ENCODE measurements around the gene CCNDBP1.
"Not testable (repeated sequence)": the region's sequence is repeated elsewhere in the genome, so short reads cannot be mapped to it uniquely, and the experiment has no call there.

Gene CCNDBP1, protein sequence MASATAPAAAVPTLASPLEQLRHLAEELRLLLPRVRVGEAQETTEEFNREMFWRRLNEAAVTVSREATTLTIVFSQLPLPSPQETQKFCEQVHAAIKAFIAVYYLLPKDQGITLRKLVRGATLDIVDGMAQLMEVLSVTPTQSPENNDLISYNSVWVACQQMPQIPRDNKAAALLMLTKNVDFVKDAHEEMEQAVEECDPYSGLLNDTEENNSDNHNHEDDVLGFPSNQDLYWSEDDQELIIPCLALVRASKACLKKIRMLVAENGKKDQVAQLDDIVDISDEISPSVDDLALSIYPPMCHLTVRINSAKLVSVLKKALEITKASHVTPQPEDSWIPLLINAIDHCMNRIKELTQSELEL

DNA sequence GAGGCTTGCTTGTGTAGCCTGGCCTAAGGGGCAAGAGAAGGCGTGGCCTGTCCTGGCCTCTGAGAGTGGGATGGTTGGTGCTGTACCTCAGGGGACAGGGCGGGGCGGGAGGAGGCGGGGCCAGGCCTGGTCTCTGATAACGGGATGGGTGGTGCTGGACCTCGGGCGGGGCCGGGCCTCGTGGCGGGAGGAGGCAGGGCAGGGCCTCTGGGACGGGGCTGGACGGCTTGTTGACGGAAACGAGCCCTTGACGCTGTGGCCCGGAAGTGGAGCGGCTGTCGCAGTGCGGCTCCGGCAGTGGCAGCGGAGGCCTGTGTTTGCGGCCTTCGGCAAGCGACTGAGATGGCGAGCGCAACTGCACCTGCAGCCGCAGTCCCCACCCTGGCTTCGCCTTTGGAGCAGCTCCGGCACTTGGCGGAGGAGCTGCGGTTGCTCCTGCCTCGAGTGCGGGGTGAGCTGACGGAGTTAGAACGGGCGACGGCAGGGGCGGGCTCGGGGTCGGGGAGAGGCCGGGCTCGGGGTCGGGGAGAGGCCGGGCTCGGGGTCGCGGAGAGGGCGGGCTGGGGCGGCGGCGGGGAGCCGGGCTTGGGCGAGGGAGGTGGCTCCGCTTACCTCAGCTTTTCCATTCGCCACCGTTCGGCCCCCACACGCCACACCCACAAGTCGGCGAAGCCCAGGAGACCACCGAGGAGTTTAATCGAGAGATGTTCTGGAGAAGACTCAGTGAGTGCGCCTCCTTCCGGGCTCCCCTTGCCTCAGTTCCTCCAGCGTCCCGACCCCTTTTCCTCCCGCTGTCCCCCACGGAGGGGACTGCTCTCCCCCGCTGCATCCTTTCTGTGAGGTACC, at the start of gene CCNDBP1:
CCNDBP1 (plus strand) TSS at position 247 of the 846 bp plus-strand sequence; CDS start at position 343, 96 bp downstream.
- Histone ChIP-seq H3K4me1 (ENCODE audit: control insufficient read depth, insufficient read depth, low read length) (peaks cover 6% of the 10 kb centered on the region), H3K9ac (ENCODE audit: low read depth, low read length) (peak within 1 kb of the TSS; percentile 40), H3K27me3 (ENCODE audit: control insufficient read depth, insufficient read depth, low read length) (no peaks in the 10 kb centered on the region), H3K9me3 (ENCODE audit: control insufficient read depth, insufficient read depth, low read length) (no peaks in the 10 kb centered on the region), H3K36me3 (ENCODE audit: control insufficient read depth, insufficient read depth, low read length) (no peaks in the 10 kb centered on the region), H3K4me3 (ENCODE audit: low read depth, low read length) (peak within 1 kb of the TSS; percentile 83)

DNA sequence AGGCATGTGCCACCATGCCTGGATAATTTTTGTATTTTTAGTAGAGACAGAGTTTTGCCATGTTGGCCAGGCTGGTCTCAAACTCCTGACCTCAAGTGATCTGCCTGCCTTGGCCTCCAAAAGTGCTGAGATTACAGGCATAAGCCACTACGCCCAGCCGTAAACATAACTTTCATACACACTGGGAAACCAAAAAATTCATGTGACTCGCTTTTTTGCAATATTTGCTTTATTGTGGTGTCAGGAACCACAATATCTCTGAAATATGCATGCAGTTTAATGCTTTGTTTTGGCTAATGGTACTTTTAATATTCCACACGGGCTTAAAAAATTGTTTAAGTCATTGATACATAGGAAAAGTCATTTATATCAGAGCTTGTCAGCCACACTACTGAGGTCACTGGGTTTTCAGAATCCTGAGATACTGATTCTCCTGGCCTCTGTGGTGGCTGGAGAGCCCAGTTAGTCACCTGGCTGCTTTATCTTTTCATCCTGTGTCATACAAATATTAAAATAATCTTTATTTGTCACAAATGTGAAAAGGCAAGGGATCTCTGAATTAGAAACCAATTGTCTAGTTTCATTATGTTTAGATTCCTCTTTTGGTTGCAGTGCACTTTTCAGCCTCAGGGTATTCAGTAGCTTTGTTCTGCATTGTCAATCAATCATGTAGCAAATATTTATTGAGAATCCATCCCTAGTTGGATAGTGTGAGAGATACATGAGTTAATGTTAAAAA, 41.8 kb upstream of the CCNDBP1 start:
- H3K9me3 ChIP-seq (ENCODE audit: control insufficient read depth, insufficient read depth, low read length), result no peaks in the 10 kb centered on the region
- no peaks in the 10 kb centered on the region for H3K4me1 ChIP-seq (ENCODE audit: control insufficient read depth, insufficient read depth, low read length)
- H3K4me3 ChIP-seq (ENCODE audit: low read depth, low read length), result no peak overlapping the region
- no peaks in the 10 kb centered on the region for H3K36me3 ChIP-seq (ENCODE audit: control insufficient read depth, insufficient read depth, low read length)
- H3K27me3 ChIP-seq (ENCODE audit: control insufficient read depth, insufficient read depth, low read length), result no peaks in the 10 kb centered on the region
- H3K9ac ChIP-seq (ENCODE audit: low read depth, low read length), result no peak overlapping the region

DNA sequence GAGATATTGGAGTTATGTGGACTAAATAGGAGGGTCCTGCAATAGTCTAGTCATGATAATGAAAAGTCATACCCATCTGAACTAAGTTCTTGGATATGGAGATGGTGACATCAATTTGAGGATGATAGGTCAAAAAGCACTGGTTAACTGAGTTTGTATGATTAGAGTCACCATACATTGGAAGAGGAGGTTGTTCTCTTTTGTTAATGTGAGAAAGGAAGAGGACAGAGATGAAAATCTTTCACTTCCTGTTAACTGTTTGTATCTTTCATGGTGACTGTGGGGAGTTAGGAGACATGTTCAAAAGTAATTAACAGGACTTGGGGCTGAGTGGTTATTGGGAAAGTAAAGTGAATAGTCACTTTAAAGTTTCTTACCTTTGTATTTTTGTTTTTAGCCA, 40.7 kb upstream of the CCNDBP1 start:
- Histone ChIP-seq H3K36me3 (ENCODE audit: control insufficient read depth, insufficient read depth, low read length) (no peaks in the 10 kb centered on the region), H3K4me3 (ENCODE audit: low read depth, low read length) (no peak overlapping the region), H3K9ac (ENCODE audit: low read depth, low read length) (no peak overlapping the region)

DNA sequence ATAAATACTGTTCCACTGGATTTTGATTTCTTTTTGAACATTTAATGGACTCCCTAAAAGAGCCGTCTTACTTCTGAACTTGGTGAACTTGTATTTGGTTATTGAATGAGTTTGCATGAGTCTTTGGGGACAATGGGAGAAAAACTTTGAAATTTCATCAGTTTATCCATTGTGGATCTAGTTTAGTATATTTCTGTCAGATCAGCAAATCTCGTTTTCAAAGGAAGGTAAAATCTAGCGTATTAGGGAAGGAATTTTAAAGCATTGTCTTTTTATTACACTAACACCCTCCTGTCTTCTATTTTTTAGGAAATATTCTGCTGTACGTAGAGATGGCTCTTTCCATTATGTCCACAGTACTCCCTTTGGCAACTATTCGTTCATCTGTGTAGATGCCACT, 39.0 kb upstream of the CCNDBP1 start:
- H3K4me1 ChIP-seq (ENCODE audit: control insufficient read depth, insufficient read depth, low read length), result no peaks in the 10 kb centered on the region
- no peaks in the 10 kb centered on the region for H3K27me3 ChIP-seq (ENCODE audit: control insufficient read depth, insufficient read depth, low read length)
- no peaks in the 10 kb centered on the region for H3K9me3 ChIP-seq (ENCODE audit: control insufficient read depth, insufficient read depth, low read length)
- no peaks in the 10 kb centered on the region for H3K36me3 ChIP-seq (ENCODE audit: control insufficient read depth, insufficient read depth, low read length)
- H3K9ac ChIP-seq (ENCODE audit: low read depth, low read length), result no peak overlapping the region
- no peak overlapping the region for H3K4me3 ChIP-seq (ENCODE audit: low read depth, low read length)

More for the DNA sequence above, 40.7 kb upstream of the CCNDBP1 start:
- H3K4me1 ChIP-seq (ENCODE audit: control insufficient read depth, insufficient read depth, low read length), result no peaks in the 10 kb centered on the region
- H3K9me3 ChIP-seq (ENCODE audit: control insufficient read depth, insufficient read depth, low read length), result no peaks in the 10 kb centered on the region
- no peaks in the 10 kb centered on the region for H3K27me3 ChIP-seq (ENCODE audit: control insufficient read depth, insufficient read depth, low read length)

DNA sequence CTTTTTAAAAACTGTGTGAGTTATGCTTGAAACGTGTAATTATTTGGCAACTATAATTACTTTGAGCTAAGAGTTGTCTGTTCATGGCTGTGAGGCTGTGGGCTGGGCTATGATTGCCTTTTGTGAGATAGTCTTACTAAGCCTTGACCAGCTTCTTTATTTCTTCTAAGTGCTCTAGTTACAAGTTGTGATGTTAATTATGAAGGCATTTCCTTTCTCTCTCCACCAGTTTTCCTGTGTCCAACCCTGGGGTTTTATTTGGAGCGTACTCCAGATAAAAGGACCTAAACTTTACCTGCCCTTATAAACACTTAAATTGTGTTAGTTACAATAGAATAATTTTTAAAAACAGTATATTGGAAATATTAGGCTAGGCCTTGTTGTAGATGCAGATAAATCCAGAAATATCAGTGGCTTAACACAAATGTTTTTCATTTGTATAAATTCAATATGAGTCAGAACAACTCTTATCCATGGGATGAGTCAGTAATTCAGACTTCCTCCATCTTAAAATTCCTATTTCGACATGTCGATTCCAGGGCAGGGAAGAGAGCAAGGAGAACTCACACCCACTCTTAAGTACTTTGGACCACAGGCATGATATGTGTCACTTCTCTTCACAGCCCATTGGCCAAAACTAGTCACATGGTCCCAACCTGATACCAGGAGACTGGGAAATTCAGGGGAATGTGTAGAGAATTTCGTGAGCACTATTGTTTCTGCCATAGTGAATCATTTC, 34.8 kb upstream of the CCNDBP1 start:
- no peaks in the 10 kb centered on the region for H3K27me3 ChIP-seq (ENCODE audit: control insufficient read depth, insufficient read depth, low read length)
- no peaks in the 10 kb centered on the region for H3K36me3 ChIP-seq (ENCODE audit: control insufficient read depth, insufficient read depth, low read length)
- no peak overlapping the region for H3K9ac ChIP-seq (ENCODE audit: low read depth, low read length)
- H3K4me3 ChIP-seq (ENCODE audit: low read depth, low read length), result no peak overlapping the region
- no peaks in the 10 kb centered on the region for H3K9me3 ChIP-seq (ENCODE audit: control insufficient read depth, insufficient read depth, low read length)
- H3K4me1 ChIP-seq (ENCODE audit: control insufficient read depth, insufficient read depth, low read length), result no peaks in the 10 kb centered on the region

DNA sequence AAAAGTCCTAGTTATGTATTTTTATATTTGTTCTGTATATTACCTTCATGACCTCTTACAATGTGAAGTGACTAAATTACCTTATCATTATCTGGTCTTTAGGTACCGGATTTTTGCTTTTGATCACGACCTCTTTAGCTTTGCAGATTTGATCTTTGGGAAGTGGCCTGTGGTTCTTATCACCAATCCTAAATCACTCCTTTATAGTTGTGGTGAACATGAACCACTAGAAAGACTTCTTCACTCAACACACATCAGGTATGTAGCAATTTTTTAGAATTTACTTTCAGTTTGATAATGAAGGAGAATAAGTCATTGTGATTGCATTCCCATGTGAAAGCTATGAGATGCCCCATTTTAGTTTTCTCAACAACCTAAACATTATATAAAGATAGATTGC, 33.5 kb upstream of the CCNDBP1 start:
- no peaks in the 10 kb centered on the region for H3K9me3 ChIP-seq (ENCODE audit: control insufficient read depth, insufficient read depth, low read length)
- H3K4me3 ChIP-seq (ENCODE audit: low read depth, low read length), result no peak overlapping the region
- H3K4me1 ChIP-seq (ENCODE audit: control insufficient read depth, insufficient read depth, low read length), result no peaks in the 10 kb centered on the region
- H3K27me3 ChIP-seq (ENCODE audit: control insufficient read depth, insufficient read depth, low read length), result no peaks in the 10 kb centered on the region
- H3K9ac ChIP-seq (ENCODE audit: low read depth, low read length), result no peak overlapping the region
- no peaks in the 10 kb centered on the region for H3K36me3 ChIP-seq (ENCODE audit: control insufficient read depth, insufficient read depth, low read length)

DNA sequence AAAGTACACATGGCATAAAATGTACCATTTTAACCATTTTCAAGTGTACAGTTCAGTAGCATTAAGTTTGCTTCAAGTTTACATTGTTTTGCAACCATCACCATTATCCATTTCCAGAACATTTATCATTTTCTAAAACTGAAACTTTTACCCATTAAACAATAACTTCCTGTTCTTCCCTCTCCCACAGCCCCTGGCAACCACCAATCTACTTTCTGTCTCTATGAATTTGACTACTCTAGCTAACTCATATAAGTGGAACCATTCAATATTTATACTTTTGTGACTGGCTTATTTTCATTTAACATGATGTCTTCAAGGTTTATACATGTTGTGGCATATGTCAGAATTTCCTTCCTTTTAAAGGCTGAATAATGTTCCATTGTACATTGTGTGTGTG, 31.9 kb upstream of the CCNDBP1 start:
- H3K27me3 ChIP-seq (ENCODE audit: control insufficient read depth, insufficient read depth, low read length), result no peaks in the 10 kb centered on the region
- no peaks in the 10 kb centered on the region for H3K9me3 ChIP-seq (ENCODE audit: control insufficient read depth, insufficient read depth, low read length)
- H3K9ac ChIP-seq (ENCODE audit: low read depth, low read length), result no peak overlapping the region
- H3K4me3 ChIP-seq (ENCODE audit: low read depth, low read length), result no peak overlapping the region
- H3K4me1 ChIP-seq (ENCODE audit: control insufficient read depth, insufficient read depth, low read length), result no peaks in the 10 kb centered on the region
- H3K36me3 ChIP-seq (ENCODE audit: control insufficient read depth, insufficient read depth, low read length), result no peaks in the 10 kb centered on the region

DNA sequence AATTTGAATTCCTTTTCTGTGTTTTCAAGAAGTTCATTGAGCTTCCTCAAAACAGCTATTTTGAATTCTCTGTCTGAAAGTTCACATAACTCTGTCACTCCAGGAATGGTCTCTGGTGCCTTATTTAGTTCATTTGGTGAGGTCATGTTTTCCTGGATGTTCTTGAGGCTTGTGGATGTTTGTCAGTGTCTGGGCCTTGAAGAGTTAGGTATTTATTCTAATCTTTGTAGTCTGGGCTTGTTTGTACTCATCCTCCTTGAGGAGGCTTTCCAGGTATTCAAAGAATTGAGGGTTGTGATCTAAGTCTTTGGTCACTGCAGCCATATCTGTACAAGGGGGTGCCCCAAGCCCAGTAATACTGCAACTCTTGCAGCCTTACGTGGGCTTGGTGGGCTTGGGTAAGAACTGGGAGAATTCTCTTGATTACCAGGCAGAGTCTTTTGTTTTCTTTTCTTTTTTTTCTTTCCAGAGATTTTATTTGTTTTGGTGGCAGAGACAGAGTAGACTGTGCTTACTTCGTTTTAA, 19.3 kb upstream of the CCNDBP1 start:
- Histone ChIP-seq H3K9ac (ENCODE audit: low read depth, low read length) (no peak overlapping the region), H3K27me3 (ENCODE audit: control insufficient read depth, insufficient read depth, low read length) (no peaks in the 10 kb centered on the region), H3K4me3 (ENCODE audit: low read depth, low read length) (no peak overlapping the region)

DNA sequence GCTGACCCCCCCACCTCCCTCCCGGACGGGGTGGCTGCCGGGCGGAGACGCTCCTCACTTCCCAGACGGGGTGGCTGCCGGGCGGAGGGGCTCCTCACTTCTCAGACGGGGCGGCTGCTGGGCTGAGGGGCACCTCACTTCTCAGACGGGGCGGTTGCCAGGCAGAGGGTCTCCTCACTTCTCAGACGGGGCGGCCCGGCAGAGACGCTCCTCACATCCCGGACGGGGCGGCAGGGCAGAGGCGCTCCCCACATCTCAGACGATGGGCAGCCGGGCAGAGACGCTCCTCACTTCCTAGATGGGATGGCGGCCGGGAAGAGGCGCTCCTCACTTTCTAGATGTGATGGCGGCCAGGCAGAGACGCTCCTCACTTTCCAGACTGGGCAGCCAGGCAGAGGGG, 17.9 kb upstream of the CCNDBP1 start:
- H3K4me3 ChIP-seq (ENCODE audit: low read depth, low read length); H3K36me3 ChIP-seq (ENCODE audit: control insufficient read depth, insufficient read depth, low read length); H3K4me1 ChIP-seq (ENCODE audit: control insufficient read depth, insufficient read depth, low read length); H3K9me3 ChIP-seq (ENCODE audit: control insufficient read depth, insufficient read depth, low read length); H3K9ac ChIP-seq (ENCODE audit: low read depth, low read length); H3K27me3 ChIP-seq (ENCODE audit: control insufficient read depth, insufficient read depth, low read length): not testable (repeated sequence)

More for the DNA sequence above, 19.3 kb upstream of the CCNDBP1 start:
- H3K36me3 ChIP-seq (ENCODE audit: control insufficient read depth, insufficient read depth, low read length), result no peaks in the 10 kb centered on the region
- H3K9me3 ChIP-seq (ENCODE audit: control insufficient read depth, insufficient read depth, low read length), result no peaks in the 10 kb centered on the region
- H3K4me1 ChIP-seq (ENCODE audit: control insufficient read depth, insufficient read depth, low read length), result peaks cover 5% of the 10 kb centered on the region

DNA sequence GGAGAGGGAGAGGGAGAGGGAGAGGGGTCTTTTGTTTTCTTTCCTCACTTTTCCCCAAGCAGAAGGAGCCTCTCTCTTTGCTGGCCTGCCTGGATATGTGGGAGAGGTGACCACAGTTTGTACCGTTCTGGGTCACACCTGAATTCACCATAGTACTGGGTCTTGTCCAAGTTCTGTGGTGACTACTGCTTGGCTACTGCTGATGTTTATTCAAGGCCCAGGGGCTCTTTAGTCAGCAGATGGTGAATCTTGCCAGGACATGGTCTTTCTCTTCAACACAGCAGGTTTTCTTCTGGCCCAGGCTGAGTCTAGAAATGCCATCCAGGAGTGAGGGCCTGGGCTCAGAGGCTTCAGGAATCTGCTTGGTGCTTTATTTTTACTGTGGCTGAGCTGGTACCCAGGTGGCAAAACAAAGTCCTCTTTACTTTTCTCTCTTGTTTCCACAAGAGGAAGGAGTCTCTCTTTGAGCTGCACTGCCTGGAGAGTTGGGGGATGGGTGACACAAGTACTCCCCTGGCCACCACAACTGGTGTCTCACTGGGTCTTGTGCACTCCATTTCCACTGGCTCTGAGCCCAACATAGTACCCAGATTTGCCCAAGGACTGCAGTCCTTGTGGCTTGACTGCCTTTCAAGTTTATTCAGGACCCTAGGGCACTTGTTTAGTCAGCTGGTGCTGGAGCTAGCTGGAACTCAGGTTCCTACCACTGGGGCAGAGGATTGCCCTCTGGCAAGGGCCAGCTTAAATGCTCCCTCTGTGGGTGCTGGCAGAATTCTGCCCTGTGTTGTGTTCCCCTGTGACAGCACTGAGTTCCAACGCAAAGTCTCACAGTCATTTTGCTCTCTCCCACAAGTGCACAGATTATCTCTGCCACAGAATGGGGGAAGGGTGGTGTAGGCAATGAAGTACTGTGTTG, 16.8 kb upstream of the CCNDBP1 start:
- H3K36me3 ChIP-seq (ENCODE audit: control insufficient read depth, insufficient read depth, low read length), result no peaks in the 10 kb centered on the region
- H3K9me3 ChIP-seq (ENCODE audit: control insufficient read depth, insufficient read depth, low read length), result no peaks in the 10 kb centered on the region
- no peak overlapping the region for H3K9ac ChIP-seq (ENCODE audit: low read depth, low read length)
- no peaks in the 10 kb centered on the region for H3K27me3 ChIP-seq (ENCODE audit: control insufficient read depth, insufficient read depth, low read length)
- H3K4me1 ChIP-seq (ENCODE audit: control insufficient read depth, insufficient read depth, low read length), result peaks cover 5% of the 10 kb centered on the region
- no peak overlapping the region for H3K4me3 ChIP-seq (ENCODE audit: low read depth, low read length)
